Mammary epithelial cell (primary cell): ENCODE measurements around the gene URB1.

Experiments used
- CTCF ChIP-seq, 2 donors: IDR thresholded peaks in 1 of 2; conservative IDR thresholded peaks in 1 of 2; 2 replicates each; pipeline ENCODE4 v1.5.1; 2011 to 2012; ENCODE audit warnings: inconsistent platforms in 2 of 2, low read length in 2 of 2, mild to moderate bottlenecking in 2 of 2, control low read depth in 1 of 2, low read depth in 1 of 2; ENCODE audit not compliant: insufficient read depth in 1 of 2; ENCODE audit errors: extremely low read depth in 1 of 2
- EZH2 ChIP-seq: IDR thresholded peaks from 2 replicates; pipeline ENCODE4 v1.6.1; 2012; ENCODE audit warnings: low read length, inconsistent platforms, borderline replicate concordance

DNA sequence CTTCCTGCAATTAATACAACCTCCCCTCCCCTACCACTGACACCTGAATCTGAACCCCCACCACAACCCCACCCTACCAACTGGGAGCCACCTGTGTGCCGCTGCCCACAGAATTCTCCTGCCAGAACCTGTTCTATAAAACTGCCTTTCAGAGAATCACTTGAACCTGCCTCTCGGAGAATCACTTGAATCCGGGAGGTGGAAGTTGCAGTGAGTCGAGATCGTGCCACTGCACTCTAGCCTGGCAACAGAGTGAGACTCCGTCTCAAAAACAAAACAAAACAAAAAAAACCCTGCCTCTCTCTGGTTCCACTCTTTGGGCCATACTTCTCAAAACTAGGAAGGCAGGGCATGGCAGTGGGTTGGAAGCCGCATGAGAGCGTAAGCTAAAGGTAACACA is 5.7 kb downstream of the URB1 start:
- TF ChIP-seq CTCF (conservative IDR thresholded peaks at IDR 0.05 in 1 of 2, IDR thresholded peaks at IDR 0.05 in 1 of 2; ENCODE audit: extremely low read depth in 1 of 2, insufficient read depth in 1 of 2, low read depth in 1 of 2, low read length in 2 of 2) (no peak), EZH2 (no peak)
